ENCODE data around the gene PDK2.
A peak's percentile ranks its signal among the peaks of the same experiment; 100 is the strongest.
"Not testable (repeated sequence)": the region's sequence is repeated elsewhere in the genome, so short reads cannot be mapped to it uniquely, and the experiment has no call there.

Gene PDK2

DNA sequence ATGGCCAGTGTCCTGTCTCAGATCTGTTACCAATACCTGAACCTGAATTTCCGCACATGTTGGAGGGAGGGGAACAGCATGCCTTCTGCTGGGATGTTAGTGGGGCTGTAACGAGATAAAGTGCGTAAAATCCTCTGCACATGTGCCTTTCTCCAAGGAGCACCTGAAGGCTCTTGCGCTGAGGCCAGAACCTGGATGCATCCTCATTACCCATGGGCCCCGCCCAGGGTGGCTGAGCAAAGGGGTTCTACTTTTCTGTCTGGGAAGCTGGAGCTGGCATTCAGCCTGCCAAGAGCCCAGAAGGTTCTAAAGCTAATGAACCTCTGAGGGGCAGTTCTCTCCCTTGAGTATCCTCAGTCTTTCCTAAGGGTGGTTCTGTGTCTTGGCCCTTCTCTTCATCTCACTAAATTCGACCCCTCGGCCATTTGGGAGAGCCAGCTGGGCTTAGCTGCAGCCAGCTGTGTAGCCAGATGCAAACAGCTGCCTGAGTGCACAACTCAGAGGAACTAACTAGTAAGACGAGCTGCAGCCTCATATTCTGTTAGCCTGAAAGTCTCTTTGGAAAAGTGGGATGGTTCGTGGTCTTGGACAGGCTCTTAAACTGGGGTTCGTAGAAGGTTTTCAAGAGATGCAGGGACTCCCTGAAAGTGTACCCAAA, 36.7 kb upstream of the PDK2 start:
- no peak for DNase-seq (ENCODE audit: low read depth)

DNA sequence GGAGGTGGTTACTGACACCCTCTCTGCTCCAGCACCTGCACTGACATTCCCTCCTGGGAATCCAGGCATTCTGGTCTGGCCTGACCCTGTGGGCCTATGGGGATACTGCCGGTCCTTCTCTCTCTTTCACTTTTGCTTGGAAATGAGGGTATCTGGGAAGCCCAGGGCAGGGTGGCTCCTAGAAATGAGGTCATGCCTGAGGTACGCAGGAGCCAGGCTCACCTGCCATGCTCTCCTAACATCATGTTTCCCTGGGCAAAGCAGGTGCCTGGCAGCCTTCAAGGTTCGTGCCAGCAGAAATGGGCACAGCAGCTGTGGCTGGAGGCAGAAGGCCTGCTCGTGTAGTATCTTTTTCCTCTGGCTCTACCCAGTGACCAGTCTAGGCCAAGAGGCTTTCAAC, 35.9 kb upstream of the PDK2 start:
- DNase-seq (ENCODE audit: low read depth), result no peak

DNA sequence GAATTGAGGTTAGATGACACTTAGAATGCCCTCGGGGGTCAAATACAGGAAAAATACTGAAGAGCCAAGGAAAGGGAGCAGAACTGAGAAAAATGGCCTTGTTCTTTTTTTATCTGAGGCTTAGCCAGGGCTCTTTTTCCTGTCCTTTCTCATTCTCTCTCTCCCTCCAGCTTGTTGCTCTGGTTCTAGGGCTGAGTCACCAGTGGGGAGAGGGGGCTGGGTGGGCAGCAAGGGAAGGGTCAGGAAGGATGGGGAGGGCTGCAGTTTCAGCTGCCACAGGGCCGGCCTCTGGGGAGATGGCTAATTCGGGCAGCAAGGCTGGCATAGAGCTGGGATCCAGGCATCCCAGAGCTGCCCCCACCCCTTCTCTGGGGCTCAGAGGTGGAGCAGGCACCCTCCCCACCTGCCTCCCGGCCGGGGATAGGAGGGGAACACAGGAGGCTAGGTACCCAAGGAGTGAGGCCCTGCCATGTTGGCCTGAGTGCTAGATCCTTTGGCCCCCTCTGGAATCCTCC, 35.3 kb upstream of the PDK2 start:
- no peak for DNase-seq (ENCODE audit: low read depth)

DNA sequence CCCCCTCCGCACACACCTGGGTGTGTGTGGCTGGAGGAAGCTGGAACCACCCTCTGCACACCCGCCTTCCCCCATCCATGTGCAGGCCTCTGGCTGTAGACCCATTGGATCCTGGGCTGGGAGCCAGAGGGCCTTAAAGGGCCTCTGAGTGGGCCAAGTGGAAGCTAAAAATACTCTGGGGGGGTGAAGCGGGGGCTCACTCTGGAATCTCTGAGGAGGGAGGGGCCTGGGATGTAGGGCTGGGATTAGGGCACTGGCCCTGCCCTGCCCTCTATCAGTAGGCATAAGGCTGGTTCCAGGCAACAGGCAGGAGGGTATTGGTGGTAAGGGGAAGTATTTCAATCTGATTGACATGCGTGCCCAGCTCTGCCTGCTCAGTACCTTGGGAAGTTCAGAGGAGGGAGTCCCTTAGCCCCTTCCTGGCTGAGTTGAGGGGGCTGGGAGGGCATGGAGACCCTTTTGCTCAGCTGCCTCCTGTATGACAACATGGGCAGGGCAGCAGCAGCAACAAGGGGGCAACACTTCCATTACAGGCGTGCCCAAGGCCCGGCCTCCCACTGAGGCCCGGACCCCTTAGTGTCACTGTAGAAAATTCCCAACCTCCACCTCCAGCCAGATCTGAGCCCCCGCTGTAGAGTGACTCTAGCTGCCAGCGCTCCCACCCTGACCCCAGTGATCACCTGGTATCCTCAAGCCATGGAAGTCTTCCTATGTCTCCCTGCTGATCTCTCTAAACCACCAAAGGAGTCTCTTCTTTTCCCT, 34.0 kb upstream of the PDK2 start:
- DNase-seq (ENCODE audit: low read depth), result no peak

DNA sequence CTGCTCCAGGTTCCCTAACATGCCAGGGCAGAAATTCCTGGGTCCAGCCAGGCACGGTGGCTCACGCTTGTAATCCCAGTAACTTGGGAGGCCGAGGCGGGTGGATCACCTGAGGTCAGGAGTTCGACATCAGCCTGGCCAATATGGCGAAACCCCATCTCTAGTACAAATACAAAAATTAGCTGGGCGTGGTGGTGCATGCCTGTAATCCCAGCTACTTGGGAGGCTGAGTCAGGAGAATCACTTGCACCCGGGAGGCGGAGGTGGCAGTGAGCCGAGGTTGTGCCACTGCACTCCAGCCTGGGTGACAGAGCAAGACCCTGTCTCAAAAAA, 33.5 kb upstream of the PDK2 start:
- not testable (repeated sequence) for DNase-seq (ENCODE audit: low read depth)

DNA sequence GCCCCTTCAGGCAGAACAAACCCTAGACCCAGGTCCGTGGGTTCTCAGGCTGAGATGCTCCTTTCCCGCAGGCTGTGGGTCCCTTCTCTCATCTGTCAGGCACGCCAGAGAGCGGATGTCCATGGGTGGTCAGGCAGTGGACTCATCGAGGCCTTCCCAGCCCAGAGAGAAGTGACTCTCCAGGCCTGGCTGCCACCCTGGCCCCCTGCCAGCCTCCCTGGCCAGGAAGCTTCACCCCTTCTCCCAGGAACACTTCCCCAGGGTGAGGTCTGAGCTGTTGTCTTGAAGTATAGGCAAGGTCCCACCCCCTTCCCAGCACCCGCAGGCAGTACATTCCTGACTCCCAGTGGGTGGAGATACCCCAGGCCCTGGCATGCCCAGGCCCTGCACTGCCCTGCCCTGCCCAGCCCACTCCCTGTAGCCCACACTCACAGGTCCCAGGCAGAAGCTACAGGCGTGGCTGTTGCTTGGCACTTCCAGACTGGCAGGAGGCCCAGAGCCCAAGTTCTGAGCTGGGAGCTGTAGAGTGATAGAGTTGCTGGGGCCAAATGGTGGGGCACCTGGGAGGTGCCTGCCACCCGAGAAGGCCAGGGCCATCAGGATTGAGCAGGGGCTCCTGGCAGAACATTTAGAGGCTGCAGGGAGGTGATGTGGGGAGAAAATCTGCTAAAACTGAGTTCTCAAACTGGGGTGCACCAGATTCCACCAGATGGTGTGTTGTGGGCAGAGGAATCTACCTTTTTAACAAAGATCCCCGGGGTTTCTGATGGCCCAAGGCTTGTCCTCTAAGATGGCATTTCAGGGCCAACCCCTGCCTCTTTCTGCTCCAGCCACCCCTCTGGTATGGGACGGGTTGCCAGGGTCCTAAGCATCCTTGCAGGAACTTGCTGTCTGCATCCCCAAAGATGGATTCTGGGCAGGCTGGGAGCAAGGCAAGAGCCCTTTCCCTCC, 32.6 kb upstream of the PDK2 start:
- DNase-seq (ENCODE audit: low read depth), result no peak

DNA sequence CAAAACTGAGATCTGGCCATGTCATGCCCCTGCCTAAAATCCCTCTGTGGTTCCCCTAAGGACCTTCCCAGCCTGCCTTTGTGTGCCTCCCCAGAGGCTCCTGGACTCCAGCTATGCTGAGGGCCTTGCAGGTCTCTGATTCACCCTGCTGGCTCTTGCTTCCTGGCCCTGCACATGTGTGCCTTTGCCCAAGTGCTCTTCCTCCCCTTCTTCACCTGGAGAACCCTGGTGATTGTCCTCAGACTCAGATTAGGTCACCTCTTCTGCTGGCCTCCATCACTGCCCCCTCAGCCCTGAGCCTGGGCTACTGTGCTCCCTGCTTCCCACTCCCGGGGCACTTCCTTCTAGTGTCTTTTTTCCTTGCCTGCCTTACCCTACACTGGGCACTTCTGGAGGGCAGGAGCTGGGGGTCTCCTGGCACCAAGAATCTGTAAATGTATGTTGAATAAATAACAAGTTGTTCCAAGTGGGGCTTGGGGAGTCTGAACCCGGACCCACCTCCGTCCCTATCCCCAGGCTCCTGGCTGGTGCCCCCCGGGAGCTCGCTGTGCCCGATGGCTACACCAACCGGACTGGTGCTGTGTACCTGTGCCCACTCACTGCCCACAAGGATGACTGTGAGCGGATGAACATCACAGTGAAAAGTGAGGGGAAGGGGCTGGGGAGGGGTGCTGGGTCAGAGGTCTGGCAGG, 31.4 kb upstream of the PDK2 start:
- no peak for DNase-seq (ENCODE audit: low read depth)

DNA sequence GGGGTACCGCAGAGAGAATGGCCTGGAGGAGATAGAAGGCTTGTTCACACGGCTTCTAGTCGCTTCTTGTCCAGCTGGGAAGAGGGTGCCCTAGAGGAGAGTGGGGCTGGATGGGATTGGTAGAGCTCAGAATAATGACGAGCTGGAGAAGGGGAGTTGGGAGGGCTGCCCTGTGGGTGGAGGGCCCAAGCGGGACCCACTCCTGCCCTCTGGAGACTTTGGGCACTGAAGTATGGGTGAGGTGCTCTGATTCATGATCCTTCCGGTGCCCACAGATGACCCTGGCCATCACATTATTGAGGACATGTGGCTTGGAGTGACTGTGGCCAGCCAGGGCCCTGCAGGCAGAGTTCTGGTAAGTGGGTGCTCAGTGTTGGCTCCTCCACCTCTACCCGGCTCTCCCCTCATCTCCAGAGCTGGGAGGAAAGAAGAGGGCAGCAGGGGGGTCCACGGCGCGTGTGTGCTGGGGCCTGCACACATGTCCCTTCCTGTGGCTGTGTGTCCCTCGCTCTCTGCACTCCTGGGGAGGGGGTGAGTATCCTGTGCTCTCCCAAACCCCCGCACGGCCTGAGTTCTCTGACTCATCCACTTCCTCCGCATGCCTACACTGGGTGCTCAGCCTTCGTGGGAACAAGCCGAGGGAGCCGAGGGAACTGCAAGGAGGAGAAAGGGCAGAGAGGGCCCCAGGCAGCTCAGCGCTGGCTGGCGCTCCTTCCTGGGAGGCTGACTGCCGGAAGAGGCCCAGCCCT, 30.7 kb upstream of the PDK2 start:
- DNase-seq (ENCODE audit: low read depth), result peak; percentile 92

DNA sequence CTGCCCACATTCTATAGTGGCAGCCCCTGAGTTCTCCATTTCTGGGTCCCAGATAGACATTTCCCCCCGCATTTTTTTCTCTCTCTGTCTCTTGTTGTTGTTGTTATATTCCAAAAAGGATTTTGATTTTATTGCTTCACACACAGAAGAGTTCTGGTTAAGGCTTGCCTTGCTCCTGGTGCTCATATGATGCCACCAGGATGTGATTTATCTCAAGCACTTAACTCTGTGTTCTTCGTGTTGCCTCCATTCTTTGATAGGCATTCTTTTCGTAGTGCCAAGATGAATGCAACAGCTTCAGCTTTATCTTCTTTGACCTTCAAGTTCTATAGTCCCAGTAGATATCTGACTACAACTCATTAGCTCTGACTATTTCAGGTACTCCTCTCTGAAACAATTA, 30.1 kb upstream of the PDK2 start:
- DNase-seq (ENCODE audit: low read depth), result no peak

DNA sequence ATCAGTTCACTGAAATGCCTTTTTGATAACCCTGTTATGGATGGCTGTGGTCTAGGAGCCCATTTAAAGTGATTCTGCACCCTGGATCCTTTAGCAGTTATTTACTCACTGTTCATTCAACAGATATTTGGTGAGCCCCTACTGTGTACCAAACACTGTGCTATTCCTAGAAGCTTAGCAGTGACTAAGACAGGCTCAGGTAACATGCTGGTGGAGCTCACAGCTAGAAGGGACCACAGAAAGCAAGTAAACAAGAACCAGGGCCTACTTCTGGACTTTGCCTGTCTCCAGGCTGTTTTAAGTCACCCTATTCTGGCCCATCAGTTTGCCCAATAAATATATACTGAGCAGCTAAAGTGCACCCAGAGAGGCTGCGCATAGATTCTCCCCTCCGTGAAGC, 28.2 kb upstream of the PDK2 start:
- no peak for DNase-seq (ENCODE audit: low read depth)

DNA sequence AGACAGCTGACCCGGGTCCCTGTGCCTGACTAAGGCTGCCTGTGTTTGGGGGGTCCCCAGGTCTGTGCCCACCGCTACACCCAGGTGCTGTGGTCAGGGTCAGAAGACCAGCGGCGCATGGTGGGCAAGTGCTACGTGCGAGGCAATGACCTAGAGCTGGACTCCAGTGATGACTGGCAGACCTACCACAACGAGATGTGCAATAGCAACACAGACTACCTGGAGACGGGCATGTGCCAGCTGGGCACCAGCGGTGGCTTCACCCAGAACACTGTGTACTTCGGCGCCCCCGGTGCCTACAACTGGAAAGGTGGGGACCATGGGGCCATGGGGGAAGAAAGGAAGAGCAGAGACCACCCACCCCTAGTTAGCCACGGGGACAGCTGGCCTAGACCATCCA, 27.2 kb upstream of the PDK2 start:
- no peak for DNase-seq (ENCODE audit: low read depth)

DNA sequence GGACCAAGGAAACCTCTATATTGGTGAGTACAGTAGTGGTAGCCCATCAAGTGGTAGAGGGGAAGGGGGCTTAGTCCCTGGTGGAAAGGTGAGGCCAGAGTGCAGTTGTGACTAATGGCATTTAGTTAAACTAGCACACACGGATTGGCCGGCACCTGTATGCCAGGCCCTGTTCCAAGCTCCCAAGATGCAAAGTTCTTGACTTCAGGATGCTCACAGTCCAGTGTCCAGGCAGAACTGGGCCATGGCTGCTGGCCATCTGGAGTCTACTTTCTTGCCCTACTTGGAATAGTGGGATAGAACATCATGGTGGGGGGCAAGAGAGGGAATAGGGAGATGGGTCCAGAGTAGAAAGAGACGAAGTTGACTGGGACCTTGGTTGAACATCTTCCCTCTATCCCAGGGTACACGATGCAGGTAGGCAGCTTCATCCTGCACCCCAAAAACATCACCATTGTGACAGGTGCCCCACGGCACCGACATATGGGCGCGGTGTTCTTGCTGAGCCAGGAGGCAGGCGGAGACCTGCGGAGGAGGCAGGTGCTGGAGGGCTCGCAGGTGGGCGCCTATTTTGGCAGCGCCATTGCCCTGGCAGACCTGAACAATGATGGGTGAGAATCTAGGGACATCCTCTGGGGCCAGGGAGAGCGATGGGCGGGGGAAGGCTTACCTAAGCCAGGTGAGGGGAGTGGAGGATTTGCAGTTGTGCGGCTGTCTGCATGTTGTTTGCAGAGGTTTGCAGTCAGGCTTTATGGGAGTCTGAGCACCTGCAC, 24.1 kb upstream of the PDK2 start:
- no peak for DNase-seq (ENCODE audit: low read depth)

DNA sequence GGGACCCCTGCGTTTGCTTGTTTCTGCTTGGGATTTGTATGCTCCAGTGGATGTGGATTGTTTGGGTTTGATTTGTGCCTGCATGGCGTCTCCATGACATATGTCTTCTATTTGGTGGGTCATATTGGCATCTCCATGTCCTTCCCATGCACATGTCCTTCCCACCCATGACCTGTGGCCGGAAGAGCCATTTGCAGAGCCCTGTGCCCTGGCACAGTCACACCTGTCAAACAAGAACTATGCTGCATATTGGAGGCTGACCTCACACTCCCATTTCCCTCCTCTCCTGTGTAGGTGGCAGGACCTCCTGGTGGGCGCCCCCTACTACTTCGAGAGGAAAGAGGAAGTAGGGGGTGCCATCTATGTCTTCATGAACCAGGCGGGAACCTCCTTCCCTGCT, 23.5 kb upstream of the PDK2 start:
- DNase-seq (ENCODE audit: low read depth), result no peak

DNA sequence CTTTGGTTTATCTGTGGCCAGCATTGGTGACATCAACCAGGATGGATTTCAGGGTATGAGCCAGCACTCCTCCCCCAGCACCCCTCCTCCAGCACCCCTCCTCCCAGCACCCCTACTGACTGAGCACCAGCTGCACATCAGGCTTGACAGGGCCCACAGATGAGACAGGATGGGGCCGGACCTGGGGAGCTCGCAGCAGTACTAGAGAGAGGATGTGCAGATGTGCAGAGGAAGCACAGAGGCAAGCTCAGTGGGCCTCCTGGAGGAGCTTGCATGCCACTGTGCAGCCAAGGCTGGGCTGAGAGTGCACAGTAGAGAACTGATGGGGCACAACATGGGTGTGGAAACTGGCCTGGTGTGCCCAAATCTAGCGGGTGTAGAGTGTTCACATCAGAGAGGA, 23.0 kb upstream of the PDK2 start:
- no peak for DNase-seq (ENCODE audit: low read depth)

DNA sequence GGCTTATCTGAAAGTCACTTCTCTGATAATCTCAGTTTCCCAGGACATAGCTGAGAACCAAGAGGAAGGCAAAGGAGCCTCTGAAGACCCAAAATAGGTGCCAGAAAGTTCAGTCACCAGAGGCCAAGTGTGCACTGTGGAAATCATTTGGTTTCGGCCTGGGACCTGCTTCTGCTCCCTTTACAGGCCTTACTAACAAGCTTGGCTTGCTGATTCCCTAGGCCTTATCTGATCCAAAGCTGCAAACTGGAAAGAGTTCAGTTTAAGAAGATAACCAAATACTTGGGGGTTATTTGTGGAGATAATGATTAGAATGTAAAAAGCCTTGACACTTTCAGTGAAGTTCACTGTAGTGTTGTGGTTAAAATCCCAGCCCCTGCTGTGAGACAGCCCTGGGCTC, 22.2 kb upstream of the PDK2 start:
- no peak for DNase-seq (ENCODE audit: low read depth)

DNA sequence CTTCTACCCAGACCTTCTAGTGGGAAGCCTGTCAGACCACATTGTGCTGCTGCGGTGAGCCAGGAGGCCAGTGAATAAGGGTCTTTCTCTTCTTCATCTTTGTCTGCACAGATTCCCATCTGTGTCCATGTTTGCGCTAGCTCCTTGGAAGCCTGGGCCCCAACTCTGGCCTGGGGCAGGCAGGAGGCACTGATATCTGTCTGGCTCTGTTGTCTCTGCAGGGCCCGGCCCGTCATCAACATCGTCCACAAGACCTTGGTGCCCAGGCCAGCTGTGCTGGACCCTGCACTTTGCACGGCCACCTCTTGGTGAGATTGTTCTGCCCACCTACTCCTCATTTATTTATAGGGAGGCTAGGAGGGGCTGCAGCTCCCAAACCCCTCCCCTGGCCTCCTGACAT, 20.9 kb upstream of the PDK2 start:
- DNase-seq (ENCODE audit: low read depth), result no peak

DNA sequence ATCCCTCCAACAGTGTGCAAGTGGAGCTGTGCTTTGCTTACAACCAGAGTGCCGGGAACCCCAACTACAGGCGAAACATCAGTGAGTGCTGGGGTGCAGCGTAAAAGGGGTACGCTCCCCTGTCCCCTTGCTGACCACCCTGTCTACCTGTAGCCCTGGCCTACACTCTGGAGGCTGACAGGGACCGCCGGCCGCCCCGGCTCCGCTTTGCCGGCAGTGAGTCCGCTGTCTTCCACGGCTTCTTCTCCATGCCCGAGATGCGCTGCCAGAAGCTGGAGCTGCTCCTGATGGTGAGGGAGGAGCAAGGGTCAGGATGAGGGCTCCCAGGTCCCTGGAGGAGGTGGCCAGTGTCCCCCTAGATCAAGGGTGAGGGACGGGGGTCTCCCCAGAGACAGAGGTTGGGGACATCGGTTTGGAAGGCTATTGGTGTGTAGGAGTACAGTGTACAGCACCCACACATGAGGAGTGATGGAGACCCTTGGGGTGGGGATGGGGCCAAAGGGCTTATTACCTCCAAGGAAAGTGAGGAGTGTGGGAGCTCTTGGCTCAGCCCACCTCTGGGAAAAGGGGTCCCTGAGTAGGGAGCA, 19.6 kb upstream of the PDK2 start:
- DNase-seq (ENCODE audit: low read depth), result no peak

DNA sequence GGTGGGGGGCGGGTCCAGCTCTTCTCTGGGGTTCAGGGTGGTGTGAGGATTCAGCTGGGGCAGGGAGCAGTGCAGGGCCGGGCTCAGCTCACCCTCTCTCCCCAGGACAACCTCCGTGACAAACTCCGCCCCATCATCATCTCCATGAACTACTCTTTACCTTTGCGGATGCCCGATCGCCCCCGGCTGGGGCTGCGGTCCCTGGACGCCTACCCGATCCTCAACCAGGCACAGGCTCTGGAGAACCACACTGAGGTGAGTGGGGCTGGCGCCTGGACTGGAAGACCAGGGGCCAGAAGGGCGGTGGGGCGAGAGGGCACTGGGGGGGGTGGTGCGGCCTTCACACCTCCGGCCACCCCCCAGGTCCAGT, 18.9 kb upstream of the PDK2 start:
- DNase-seq (ENCODE audit: low read depth), result no peak

DNA sequence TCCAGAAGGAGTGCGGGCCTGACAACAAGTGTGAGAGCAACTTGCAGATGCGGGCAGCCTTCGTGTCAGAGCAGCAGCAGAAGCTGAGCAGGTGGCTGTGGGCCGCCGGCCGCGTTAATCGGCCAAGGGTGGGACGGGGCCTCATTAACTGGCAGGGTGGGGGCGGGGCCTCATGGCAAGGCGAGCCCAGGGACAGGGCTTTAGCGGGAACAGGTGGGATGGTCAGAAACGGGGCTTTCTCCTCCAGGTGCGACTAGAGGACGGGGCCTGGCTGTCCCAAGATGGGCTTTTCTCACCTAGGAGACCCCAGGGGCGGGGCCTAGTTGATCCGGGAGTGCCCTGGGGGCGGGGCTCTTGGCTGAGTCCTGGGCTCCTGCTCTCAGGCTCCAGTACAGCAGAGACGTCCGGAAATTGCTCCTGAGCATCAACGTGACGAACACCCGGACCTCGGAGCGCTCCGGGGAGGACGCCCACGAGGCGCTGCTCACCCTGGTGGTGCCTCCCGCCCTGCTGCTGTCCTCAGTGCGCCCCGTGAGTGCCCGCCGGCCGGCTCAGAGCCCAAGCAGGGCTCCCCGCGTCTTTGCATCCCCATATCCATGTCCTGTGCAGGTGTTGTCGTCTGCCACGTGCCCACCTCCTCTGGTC, 18.4 kb upstream of the PDK2 start:
- no peak for DNase-seq (ENCODE audit: low read depth)

DNA sequence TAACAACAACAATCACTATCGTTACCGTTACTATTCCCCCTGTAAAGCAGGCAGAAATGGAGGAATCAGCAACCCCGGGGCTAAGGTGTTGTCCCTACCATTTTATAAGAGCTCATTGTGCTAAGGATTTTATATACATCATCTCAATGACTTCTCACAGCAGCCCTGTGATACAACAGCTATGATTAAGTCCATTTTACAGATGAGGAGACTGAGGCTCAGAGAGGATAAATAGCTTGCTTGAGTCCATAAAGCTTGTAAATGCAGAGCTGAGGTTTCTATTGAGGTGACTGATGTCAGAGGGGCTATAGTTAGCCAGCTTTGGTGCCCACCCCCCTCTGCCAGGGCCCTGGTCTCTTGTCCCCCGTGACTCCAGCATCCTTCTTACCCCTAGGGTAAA, 16.7 kb upstream of the PDK2 start:
- DNase-seq (ENCODE audit: low read depth), result no peak

All from HS-5 (cell line).